Endothelial cell of hepatic sinusoid (primary cell): Measurements from ENCODE around the gene ZBTB45.
"Not testable (repeated sequence)": the region's sequence is repeated elsewhere in the genome, so short reads cannot be mapped to it uniquely, and the experiment has no call there.

Experiments used
- in situ Hi-C: cut with HindIII; loops from 2 replicates; pipeline ENCODE4 v1.10.0; 2017; ENCODE audit warnings: low sequenced_read_pairs

Gene ZBTB45

DNA sequence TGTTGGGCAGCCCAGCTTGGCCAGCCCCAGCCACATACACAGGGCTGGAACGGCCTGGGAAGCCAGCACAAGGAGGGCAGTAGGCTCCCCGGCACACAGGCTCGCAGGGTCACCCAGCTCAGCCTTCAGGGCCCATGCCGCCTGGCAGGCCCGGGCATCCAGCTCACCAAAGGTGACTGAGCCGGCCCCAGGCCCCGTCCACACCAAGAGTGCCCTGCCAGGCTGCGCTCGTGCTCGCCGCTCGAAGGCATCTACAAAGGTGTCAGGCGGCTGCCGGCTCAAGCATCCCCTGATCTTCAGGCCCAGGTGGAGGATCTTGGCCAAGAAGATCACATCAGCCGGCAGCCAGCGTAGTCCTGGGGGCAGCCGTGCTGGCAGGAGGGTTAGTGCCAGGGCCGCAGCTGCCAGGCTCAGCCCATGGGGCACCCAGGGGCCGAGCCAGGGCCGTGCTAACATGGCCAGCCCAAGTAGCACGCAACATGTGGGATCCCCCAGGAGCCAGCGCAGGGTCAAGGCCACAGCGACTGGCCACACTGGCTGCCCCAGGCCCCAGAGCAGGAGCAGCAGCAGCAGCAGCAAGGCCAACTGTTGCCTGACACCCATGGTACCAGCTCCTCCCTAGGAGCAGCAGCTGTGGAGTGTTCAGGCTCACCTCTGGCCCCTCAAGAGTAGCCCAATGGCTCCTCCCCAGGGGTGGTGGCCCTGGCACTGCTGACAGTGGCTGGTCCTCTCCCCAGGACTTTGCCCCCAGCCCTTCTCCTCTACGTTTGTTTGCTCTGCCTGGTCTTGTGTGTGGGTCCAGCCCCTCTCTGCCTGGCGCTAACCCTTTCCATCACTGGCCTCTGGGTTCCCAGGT is 8.0 kb downstream of the ZBTB45 start, which contains the start of gene SLC27A5:
Gene SLC27A5 (minus strand): TSS at position 640 of the 856 bp plus-strand sequence. CDS start 37 bp downstream, at position 603.
- in situ Hi-C loops: no loop called here

DNA sequence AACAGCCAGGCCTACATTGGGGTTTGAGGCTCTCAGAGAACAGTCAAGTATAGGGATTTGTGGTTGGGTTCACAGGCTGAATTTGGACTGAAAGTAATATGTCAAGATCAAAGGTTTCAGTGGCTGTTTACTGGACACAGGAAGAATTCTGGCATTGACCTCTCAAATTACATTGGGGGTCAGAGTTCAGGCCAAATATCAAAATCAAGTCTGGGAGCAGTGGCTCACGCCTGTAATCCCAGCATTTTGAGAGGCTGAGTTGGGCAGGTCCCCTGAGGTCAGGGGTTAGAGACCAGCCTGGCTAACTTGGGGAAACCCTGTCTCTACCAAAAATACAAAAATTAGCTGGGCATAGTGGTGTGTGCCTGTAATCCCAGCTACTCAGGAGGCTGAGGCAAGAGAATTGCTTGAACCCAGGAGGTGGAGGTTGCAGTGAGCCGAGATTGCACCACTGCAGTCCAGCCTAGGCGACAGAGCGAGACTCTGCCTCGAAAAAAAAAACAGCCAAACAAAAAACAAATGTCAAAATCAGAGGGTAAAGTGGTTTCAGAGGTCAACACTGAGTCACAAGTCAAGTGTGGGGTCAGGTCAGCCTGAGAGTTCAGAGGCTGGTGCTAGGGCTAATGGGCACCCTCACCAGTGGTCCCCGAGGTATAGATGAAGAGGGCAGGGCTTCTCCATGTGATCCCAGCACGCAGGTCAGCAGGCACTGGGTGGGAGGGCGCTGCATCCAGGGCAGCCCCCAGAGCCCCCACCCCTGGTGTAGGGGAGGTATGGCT is 9.3 kb downstream of the ZBTB45 start:
- in situ Hi-C loops: no loop called here

DNA sequence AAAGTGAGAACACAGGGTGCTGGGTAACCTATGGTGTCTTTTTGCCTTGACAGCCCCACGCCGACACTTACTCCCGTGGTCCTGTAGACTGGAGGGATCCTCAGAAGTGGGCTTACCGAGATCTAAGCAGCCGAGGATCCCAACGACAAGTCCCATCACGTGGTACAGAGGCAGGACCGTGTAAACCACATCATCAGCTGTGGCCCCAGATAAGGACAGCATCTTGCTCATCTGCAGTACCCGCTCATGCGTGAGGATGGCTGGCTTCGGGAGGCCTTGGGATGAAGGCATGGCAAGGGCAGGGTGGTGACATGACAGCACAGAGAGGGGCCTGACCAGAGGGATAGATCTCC is 9.9 kb downstream of the ZBTB45 start:
- in situ Hi-C loops: no loop called here

DNA sequence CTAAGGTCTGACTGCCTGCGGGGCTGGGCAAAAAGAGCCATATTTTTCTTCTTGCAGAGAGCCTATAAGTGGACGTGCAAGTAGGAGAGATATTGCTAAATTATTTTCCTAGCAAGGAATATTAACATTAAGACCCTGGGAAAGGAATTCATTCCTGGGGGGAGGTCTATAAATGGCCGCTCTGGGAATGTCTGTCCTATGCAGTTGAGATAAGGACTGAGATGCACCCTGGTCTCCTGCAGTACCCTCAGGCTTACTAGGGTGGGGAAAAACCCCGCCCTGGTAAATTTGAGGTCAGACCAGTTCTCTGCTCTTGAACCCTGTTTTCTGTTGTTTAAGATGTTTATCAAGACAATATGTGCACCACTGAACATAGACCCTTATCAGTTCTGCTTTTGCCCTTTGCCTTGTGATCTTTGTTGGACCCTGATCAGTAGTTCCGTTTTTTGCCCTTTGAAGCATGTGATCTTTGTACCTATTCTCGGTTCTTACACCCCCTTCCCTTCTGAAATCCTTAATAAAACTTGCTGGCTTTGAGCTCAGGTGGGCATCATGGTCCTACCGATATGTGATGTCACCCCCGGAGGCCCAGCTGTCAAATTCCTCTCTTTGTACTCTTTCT is 11.9 kb downstream of the ZBTB45 start:
- in situ Hi-C loops: not testable (repeated sequence)

DNA sequence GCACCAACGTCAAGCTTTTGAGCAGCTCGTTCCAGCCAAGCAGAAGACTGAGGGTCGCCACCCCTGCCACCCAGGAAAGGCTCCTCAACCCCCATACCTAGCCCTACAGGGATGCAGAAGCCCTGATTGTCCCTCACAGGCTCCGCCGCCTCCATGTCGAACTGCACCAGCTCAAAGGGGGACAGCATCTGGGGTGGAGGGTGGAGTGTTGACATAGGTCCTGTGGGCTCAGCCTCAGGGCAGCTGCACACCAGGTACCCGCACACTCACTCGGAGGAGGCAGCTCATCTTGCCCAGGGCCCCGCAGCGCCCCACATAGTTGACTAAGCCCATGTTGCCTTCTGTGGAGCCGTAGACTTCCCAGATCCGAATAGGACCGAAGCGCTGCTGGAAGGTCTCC is 19.4 kb downstream of the ZBTB45 start:
- in situ Hi-C loops: no loop called here

DNA sequence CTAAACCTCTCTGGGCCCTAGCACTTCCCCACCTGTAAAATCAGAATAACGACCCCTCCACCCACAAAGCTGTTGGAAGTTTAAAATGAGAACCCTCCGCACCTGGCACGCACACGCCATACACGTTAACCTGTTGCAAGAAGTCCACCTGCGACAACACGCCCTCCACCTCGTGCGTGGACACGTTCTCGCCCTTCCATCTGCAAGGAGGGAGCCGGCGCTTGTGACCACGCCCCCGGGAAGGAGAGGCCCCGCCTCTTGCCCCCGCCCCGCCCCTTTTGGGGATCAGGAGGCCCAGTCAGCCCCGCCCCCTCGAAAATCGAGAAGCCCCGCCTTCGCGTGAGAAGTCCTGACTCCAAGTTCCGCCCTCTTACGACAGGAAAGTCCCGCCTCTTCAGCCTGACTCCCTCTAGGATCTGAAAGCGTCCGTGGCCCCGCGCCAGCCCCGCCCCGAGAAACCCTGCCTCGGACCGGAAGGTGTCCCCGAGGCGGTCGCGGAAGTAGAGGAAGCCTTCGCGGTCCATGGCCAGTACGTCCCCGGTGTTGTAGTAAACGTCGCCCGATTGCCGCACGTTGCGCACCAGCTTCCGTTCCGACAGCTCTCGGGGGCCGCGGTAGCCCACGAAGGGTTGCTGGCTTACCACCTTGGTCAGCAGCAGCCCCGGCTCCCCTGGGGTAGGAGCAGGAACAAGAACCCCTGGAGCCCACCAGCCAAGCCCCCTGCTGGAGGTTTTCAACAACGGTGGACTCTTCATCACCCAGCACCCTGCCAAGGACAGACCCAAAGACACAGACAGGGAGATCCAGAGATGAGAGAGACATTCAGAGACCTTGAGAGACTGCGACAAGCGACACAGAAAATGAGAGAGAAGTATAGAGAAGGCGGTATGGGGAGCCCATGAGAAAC is 20.3 kb downstream of the ZBTB45 start:
- in situ Hi-C loops: no loop called here

DNA sequence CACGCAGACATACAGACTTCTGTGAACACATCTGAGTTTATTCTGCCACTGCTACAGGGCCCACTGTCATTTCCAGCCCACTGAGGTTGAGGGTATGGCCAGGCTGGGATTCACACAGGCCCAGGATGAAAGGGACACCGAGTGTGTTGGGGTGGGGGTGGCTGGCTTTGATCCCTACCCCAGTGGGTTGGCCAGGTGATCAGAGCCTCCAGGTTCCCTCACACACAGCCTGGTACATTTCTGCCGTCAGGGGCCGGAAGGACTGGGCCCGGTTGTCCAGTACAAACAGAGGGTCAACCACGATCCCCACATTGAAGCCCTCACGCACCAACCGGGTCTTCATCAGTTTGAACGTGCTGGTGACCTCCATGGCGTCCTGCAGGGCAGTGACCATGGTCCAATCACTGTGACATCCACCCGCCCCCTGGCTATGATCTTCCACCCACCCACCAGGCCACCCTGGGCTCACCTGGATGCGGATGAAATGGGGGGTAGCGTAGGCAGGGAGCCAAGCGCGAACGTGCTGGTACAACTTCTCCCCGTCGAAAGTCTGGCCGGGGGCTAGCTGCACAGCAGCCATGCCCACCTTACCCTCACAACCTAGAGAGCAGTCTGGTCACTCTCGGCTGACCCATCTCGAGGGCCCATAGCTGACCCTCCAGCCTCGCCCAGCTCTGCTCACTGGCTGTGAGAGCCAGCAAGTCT is 21.1 kb downstream of the ZBTB45 start:
- in situ Hi-C loops: no loop called here

DNA sequence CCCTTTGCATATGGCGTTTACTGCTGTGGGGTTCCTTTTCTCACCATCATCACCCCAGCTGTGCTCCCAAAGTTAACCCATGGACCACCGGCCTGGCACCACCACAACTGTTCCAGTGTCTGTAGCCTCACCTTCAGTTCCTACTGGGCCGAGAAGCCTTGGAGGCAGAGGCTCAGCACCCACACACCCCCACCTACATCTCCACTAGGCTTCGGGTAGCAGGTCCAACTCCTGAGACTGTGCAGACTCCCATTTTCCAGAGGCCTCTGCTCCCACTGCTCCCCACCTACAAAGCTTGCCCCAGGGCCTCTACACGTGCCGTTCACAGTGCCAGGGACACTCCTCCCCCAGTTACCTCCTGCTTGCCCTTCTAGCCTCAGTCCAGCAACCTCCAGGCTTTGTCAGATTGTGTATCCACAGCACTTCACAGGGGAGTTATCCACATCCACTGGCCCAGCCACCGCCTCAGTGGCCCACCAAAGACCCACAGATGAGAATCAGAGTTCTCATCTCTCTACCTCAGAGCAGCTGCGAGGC is 21.9 kb downstream of the ZBTB45 start:
- in situ Hi-C loops: no loop called here

DNA sequence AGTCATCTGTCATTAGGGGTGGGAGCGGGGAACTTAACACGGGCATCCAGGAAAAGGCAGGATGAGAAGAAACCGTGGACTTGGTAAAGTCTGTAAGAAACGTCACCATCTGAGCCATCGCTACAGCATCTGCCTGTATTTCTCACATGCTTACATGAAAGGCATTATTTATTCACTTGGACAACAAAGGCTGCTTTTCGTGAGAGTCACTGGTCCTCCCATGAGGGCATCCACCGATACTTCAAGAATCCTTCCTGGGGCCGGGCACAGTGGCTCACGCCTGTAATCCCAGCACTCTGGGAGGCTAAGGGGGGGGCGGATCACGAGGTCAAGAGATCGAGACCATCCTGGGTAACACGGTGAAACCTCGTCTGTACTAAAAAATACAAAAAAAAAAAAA is 27.3 kb downstream of the ZBTB45 start:
- in situ Hi-C loops: no loop called here

DNA sequence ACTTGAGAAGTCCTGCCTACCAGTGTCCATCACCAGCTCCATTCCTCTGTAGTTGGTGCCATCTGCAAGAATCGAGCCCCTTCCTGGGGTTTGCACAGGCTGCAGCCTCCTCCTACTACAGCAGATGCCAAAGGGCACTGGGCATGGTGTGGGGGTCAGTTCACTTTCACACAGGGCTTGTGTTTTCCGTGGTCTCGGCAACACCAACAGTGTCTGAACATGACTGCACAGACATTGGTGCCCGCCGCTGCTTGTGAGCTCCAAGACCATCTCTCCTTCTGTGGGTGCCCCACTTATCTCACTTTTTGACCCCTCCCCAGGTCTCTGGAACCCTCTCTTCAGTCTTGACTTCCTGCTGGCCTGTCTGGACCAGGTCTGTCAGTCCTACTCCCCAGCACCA is 28.2 kb downstream of the ZBTB45 start:
- in situ Hi-C loops: no loop called here

DNA sequence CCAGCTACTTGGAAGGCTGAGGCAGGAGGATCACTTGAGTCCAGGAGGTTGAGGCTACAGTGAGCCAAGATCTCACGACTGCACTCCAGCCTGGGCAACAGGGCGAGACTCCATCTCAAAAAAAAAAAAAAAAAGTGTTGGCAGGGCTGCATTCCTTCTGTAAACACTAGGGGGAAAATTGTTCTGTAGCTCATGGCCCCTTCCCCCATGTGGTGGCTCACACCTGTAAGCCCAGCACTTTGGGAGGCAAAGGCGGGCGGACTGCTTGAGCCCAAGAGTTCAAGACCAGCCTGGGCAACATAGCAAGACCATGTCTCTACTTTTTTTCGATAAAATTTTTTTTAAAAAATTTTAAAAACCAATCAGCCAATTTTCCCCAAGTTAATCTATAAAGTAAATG is 35.3 kb downstream of the ZBTB45 start:
- in situ Hi-C loops: not testable (repeated sequence)

DNA sequence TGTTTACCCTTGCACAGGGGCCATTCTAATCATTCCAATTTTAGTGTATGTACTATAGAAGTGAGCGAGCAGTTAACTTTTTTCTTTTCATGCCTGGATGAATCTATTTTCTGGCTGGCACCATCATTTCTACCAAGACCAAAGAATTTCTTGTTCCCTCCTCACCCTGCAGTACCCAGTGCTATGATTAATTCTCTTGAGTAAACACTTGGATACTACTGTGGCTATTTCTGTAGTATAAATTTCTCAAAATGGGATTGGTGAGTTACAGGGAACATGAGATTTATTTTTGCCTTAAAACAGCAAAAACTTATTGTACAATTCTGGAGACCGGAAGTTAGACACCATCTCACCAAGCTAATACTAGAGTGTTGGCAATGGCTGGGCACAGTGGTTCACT is 35.8 kb downstream of the ZBTB45 start:
- in situ Hi-C loops: no loop called here

DNA sequence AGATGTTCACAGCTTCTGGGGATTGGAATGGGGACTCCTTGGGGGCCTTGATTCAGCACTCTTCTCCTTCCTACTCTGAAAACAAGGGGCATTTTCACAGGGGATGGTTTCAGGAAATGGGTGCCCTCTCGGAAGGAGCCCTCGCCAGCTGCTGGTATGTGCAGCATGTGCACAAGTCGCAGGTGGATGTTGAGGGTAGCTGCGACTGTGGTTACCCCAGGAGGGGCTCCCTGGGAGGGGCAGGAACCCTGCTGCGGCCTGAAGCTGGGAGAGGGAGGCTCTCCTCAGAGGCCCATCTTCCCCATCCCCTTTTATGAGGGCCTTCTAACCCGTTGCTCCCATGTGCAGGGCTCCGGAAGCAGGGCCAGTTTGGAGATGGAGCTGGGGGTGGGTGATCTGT is 37.2 kb downstream of the ZBTB45 start:
- in situ Hi-C loops: no loop called here

DNA sequence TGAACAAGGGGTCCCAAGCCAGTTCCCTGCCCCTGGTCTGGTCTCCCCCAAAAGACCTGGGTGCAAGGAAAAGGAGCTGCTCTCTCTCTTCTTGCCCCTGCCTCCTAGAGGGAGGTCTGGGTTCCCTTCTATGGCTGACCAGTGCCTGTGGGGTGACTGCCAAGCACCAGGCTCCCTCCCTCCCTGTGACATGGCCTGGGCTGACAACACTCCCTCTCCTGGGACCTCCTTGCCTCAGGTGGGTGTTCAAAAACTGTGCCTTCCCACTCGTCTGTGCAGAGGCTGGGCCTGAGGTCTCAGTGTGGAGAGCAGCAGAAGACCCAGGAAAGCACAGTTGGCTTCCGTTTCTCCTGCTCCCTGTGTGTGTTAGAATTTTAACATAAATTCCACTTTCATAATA is 38.8 kb downstream of the ZBTB45 start:
- in situ Hi-C loops: no loop called here

DNA sequence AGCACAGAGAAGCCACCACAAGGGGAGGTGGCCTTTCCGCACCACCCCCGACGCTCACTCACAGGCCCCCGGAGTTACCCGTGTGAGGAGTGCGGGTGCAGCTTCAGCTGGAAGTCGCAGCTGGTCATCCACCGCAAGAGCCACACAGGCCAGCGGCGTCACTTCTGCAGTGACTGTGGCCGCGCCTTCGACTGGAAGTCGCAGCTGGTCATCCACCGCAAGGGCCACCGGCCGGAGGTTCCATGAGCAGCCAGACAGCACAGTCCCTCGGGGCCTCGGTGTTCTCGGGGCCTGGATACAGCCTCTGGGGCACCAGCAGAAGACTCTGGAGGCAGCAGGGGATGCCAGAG is 39.2 kb downstream of the ZBTB45 start:
- in situ Hi-C loops: no loop called here

DNA sequence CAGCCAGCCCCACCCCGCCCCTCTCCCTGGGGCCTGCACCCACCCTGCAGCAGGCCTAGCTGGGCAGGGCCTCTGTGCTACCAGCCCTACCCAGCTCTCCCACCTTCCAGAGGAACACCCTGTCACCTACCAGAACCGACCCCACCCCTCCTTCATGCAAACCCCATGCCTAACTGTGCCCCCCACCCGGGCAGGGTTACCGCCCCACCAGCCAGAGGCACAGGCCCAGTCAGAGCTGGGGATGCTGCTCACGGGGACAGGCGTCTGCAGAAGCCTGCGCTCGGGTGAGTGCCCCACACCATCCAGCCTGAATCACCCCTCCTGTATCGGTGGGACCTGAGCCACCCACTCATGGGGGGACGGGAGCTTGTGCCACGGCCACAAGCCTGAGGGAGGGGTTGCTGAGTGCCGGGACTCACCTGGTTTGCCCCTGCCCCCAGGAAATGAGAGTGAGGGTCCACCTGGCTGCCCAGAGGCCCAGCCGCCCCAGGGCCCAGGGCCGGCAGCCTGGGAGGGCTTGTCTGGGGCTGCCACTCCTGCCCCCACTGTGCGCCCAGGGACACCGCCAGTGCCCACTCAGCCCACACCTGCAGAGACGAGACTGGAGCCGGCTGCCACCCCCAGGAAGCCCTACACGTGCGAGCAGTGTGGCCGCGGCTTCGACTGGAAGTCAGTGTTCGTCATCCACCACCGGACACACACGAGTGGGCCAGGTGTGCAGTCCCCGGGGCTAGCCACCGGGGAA is 39.7 kb downstream of the ZBTB45 start:
- in situ Hi-C loops: no loop called here

DNA sequence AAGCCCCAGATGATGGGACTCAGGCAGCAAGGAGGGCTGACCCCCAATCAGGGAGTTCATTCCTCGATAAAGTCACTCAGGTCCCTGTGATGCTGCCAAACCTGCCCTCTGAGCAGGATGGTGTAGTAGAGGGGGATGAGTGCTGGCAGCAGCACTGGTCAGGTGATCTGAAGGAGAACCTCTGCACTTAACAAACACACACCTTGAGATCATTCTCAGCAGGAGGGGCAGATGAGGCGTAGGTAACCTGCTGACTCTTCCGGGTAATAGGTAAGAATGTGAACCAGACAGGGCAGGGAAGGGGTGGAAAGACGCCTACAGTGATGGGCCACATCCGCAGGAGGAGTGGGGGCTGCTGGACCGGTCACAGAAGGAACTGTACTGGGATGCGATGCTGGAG is 40.3 kb downstream of the ZBTB45 start:
- in situ Hi-C loops: no loop called here

DNA sequence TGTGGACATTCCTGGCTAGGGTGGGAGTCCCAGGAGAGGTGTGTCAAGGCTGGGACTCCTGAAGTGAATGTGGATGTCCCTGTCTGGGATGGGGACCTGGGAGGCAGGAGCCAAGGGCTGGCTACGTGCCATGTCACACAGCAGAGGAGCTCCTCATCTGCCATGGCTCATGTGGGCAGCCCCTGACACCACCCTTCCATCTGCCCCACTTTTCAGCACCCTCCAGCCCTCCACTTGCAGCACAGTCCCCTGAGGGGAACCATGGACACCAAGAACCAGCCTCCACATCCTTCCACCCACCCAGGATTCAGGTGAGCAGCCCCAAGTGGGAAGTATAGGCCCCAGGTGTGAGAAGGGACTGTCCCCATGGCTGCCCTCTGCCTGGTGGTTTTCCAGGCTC is 41.7 kb downstream of the ZBTB45 start:
- in situ Hi-C loops: no loop called here

DNA sequence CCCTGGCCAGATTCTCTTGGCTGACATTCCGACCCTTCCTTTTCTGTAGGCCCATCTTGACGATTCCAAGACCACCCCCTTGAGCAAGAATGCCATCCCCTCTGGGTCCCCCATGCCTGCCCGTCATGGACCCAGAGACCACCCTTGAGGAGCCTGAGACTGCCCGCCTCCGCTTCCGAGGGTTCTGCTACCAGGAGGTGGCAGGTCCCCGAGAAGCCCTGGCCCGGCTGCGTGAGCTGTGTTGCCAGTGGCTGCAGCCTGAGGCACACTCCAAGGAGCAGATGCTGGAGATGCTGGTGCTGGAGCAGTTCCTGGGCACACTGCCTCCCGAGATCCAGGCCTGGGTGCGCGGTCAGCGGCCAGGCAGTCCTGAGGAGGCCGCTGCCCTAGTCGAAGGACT is 42.5 kb downstream of the ZBTB45 start:
- in situ Hi-C loops: no loop called here
